ENCODE measurements around the gene MCF2L2. TPM values are rescaled to one million over a fixed set of nuclear protein-coding genes. Genes with fewer than 3 reads are reported as not detected.

MCF2L2 gene
- total RNA-seq, 1 donor, result 0.09 TPM

DNA sequence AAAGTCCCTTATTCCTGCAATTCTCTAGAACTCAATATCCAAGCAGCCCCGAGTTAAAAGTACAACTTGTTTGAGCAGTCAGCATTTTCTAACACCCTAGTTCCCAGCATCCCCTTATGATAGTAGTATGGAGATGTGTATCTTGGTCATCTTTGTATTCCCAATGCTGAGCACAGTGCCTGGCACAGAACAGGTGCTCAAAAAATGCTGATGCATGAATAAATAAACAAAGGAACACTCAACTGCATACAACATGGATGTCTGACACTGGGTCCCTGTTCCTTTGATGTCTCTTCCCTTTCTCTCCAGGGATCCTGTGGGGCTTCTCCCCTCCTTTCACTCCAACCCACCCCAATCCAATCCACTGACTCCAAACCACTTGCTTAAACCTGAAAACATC lies 199.2 kb downstream of the MCF2L2 start:
- TF ChIP-seq CTCF (IDR thresholded peaks at IDR 0.05; ENCODE audit: insufficient read depth, low read length), result no peak
- H3K4me3 ChIP-seq (ENCODE audit: low read depth, low read length), result no peak overlapping the region
- DNase-seq (ENCODE audit: low read depth), result no peak

DNA sequence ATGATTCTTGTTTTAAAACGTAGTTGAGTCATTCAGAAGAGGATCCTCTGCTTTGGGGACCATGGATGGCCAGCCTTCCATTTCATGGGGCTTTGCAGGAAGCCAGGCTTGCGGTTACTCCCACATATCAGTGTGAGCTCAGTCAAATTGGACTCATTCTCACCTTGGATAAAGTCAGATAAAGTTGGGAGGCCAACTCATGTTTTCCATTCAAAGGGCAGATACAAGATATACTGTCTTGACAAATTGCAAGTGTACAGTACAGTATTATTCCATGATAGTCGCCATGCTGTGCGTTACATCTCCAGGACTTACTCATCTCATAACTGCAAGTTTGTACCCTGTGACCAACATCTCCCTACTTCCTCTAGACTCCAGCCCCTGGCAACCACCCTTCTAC lies 200.8 kb downstream of the MCF2L2 start:
- no peak overlapping the region for H3K4me3 ChIP-seq (ENCODE audit: low read depth, low read length)
- no peak for DNase-seq (ENCODE audit: low read depth)
- no peak for TF ChIP-seq CTCF (IDR thresholded peaks at IDR 0.05; ENCODE audit: insufficient read depth, low read length)

GRCh38 chr3:183226333-183226890 lies 202.0 kb downstream of the MCF2L2 start:
- DNase-seq (ENCODE audit: low read depth), result no peak
- TF ChIP-seq CTCF (IDR thresholded peaks at IDR 0.05; ENCODE audit: insufficient read depth, low read length), result no peak
- H3K4me3 ChIP-seq (ENCODE audit: low read depth, low read length), result no peak overlapping the region

DNA sequence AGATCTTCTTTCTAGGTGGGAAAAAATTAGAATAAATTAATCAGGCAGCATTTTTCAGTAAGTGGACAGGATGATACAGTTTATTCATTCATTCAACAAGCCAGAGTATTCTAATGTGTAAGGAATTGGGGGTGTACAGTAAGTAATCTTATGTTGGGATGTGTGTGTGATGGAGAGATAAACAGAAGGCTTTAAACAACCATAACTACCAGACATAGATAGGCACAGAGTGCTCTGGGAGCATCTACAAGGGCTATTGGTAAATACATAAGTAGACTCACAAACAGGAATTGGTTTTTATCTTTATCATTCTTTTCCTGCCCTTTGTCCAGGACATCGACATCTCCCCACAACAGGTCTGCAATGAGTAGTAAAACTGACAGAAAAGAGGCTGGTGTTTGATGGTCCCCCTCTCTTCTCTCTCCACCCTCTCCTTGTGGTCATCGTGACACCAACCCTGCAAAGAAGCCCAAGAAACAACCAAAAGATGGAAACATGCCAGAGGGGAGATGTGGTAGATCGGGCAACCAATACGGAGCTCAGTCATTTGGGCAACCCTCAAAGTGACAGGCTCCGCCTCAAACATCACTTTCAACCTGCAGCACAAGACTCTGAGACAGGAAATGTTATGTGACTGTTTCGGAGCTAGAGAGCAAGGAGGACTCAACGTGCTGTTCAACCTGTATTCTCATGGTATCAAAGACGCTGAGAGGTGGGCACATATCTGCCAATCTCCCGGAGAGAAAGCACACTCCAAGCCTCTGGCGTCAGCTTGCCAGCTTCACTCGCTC lies 204.0 kb downstream of the MCF2L2 start:
- no peak for TF ChIP-seq CTCF (IDR thresholded peaks at IDR 0.05; ENCODE audit: insufficient read depth, low read length)
- no peak overlapping the region for H3K4me3 ChIP-seq (ENCODE audit: low read depth, low read length)
- no peak for DNase-seq (ENCODE audit: low read depth)

DNA sequence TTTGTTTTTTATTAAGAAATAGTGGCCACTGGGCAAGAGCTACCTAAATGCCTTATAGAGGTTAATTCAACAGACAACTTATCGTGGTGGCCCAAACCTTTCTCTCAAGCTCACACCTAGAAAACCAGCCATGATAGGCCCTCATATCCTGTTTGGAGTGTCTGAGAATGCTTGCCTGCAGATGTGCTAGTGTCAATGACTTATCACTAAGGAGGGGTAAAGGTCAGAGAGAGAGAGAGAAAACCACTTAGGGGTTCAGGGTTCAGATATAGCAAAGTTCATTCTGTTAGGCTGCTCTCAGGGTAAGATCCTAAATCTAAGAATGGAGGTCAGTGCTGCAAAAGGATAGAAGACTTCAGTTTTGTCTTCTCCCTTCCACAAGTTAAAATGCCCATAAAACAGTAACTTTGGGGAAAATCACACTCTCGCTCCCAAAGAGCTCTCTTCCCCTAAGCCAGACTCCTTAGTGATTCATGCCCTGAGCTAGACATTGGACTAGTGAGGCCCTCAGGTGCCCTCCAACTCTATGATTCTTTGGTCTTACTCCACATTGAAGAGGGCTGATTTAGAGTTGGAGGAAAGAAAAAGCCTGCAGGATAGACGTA lies 205.7 kb downstream of the MCF2L2 start:
- no peak overlapping the region for H3K4me3 ChIP-seq (ENCODE audit: low read depth, low read length)
- DNase-seq (ENCODE audit: low read depth), result no peak
- no peak for TF ChIP-seq CTCF (IDR thresholded peaks at IDR 0.05; ENCODE audit: insufficient read depth, low read length)

GRCh38 chr3:183220828-183221227 lies 207.6 kb downstream of the MCF2L2 start:
- TF ChIP-seq CTCF (IDR thresholded peaks at IDR 0.05; ENCODE audit: insufficient read depth, low read length), result no peak
- no peak for DNase-seq (ENCODE audit: low read depth)
- H3K4me3 ChIP-seq (ENCODE audit: low read depth, low read length), result no peak overlapping the region

Data from fibroblast of the aortic adventitia (primary cell).